HCT116 (cell line): ENCODE data around the gene ILRUN. TPM values are rescaled to one million over a fixed set of nuclear protein-coding genes. Genes with fewer than 3 reads are reported as not detected.
"Not testable (repeated sequence)": the region's sequence is repeated elsewhere in the genome, so short reads cannot be mapped to it uniquely, and the experiment has no call there.

Experiments
- ATAC-seq: fragments of 200-7000 bp; cut with Tn5 transposase; 2 replicates; pipeline ENCODE4 v1.9.1; 2020; ENCODE audit warnings: mild to moderate bottlenecking, moderate library complexity
- BruUV-seq: library from RNA; stranded (reverse); fragments of 400-500 nt; replicated peaks from 2 replicates; lab custom pipeline; 2021; lab: Mats Ljungman, UMichigan
- CTCF ChIA-PET: fragments of 300-600 bp; sonication (Branson Sonifier 250); formaldehyde crosslinking; loops from one replicate; lab custom pipeline; 2021; ENCODE audit warnings: antibody characterized with exemption; lab: Charles Lee
- POLR2A ChIA-PET: fragments of 300-600, 350-600 bp; sonication (Branson Sonifier 250); formaldehyde crosslinking; loops from one replicate; lab custom pipeline; 2021; ENCODE audit warnings: antibody characterized with exemption; lab: Charles Lee
- RAD21 ChIA-PET, 2 experiments: fragments of 300-600 bp; sonication (Branson Sonifier 250); formaldehyde crosslinking; loops; one replicate each; lab custom pipeline; 2023; ENCODE audit warnings: low total read pairs in 2 of 2; ENCODE audit not compliant: uncharacterized antibody in 2 of 2, unreplicated experiment in 2 of 2, low non-redundant PET in 1 of 2; lab: Charles Lee
- DNase-seq: peaks from one replicate; pipeline ENCODE4 v3.0.0-alpha.2; 2010; ENCODE audit warnings: low read depth, low spot score
- H2AFZ ChIP-seq: fragments of 200-600 bp; shearing (Covaris generic), sonication (generic); 2 replicates; pipeline ENCODE4 v1.6.1; 2017; ENCODE audit warnings: low read depth, mixed run types, mixed read lengths, antibody characterized with exemption, low read length; ENCODE audit not compliant: poor library complexity, severe bottlenecking
- H3K27ac ChIP-seq: 2 replicates; pipeline ENCODE4 v1.5.1; 2012; ENCODE audit warnings: low read depth, low read length
- H3K27me3 ChIP-seq: fragments of 200-600 bp; sonication (generic); 2 replicates; pipeline ENCODE4 v1.6.1; 2016; ENCODE audit warnings: mixed run types, low read length, mixed read lengths; ENCODE audit not compliant: insufficient read depth
- H3K36me3 ChIP-seq, 2 experiments: fragments of 200-500 bp in 1 of 2; fragments of 200-600 bp in 1 of 2; sonication (Bioruptor generic) in 1 of 2; sonication (generic) in 1 of 2; 2 replicates each; pipeline versions ENCODE4 v1.5.1 to v1.6.1; 2014 to 2016; ENCODE audit warnings: low read length in 2 of 2, inconsistent platforms in 1 of 2, mixed read lengths in 1 of 2, mixed run types in 1 of 2; ENCODE audit not compliant: insufficient read depth in 2 of 2, control insufficient read depth in 1 of 2
- H3K4me1 ChIP-seq, 2 experiments: fragments of 200-600 bp in 1 of 2; sonication (generic) in 1 of 2; 2 replicates each; pipeline versions ENCODE4 v1.5.1 to v1.6.1; 2012 to 2017; ENCODE audit warnings: low read length in 2 of 2, inconsistent platforms in 1 of 2, mild to moderate bottlenecking in 1 of 2, mixed read lengths in 1 of 2, mixed run types in 1 of 2, moderate library complexity in 1 of 2; ENCODE audit not compliant: insufficient read depth in 2 of 2, control insufficient read depth in 1 of 2
- H3K4me2 ChIP-seq: fragments of 200-600 bp; sonication (generic); 2 replicates; pipeline ENCODE4 v1.6.1; 2017; ENCODE audit warnings: mixed run types, low read length, mixed read lengths
- H3K4me3 ChIP-seq, 2 experiments: fragments of 200-600 bp in 1 of 2; sonication (generic) in 1 of 2; replicated peaks in 1 of 2; 2 replicates each; pipeline ENCODE4 v1.5.1; 2011 to 2016; ENCODE audit warnings: low read length in 2 of 2, control low read depth in 1 of 2, low read depth in 1 of 2, mild to moderate bottlenecking in 1 of 2, mixed read lengths in 1 of 2, mixed run types in 1 of 2
- H3K79me2 ChIP-seq: fragments of 200-600 bp; sonication (generic); 2 replicates; pipeline ENCODE4 v1.6.1; 2017; ENCODE audit warnings: mild to moderate bottlenecking, mixed run types, low read length, moderate library complexity, mixed read lengths; ENCODE audit not compliant: insufficient read depth
- H3K9ac ChIP-seq: fragments of 200-600 bp; sonication (generic); 2 replicates; pipeline ENCODE4 v1.6.1; 2016; ENCODE audit warnings: low read length, mixed read lengths
- H3K9me2 ChIP-seq: fragments of 200-600 bp; sonication (generic), shearing (Covaris generic); 2 replicates; pipeline ENCODE4 v1.6.1; 2017; ENCODE audit warnings: mixed run types, mild to moderate bottlenecking, moderate library complexity; ENCODE audit not compliant: insufficient read depth
- H3K9me3 ChIP-seq, 2 experiments: fragments of 200-500 bp in 1 of 2; fragments of 200-600 bp in 1 of 2; sonication (Bioruptor generic) in 1 of 2; sonication (generic) in 1 of 2; 2 replicates each; pipeline ENCODE4 v1.6.1; 2014 to 2017; ENCODE audit warnings: low read length in 2 of 2, mixed read lengths in 2 of 2, inconsistent platforms in 1 of 2, low read depth in 1 of 2, mild to moderate bottlenecking in 1 of 2, mixed run types in 1 of 2, moderate library complexity in 1 of 2; ENCODE audit not compliant: control insufficient read depth in 1 of 2, insufficient read depth in 1 of 2
- H4K20me1 ChIP-seq: fragments of 200-600 bp; sonication (generic), shearing (Covaris generic); 2 replicates; pipeline ENCODE4 v1.6.1; 2017; ENCODE audit warnings: mixed run types, mild to moderate bottlenecking, moderate library complexity; ENCODE audit not compliant: insufficient read depth
- ATF3 ChIP-seq: IDR thresholded peaks from 2 replicates; pipeline ENCODE4 v1.6.1; 2012
- CEBPB ChIP-seq: IDR thresholded peaks from 2 replicates; pipeline ENCODE4 v1.6.1; 2012; ENCODE audit warnings: low read depth
- EZH2 ChIP-seq: fragments of 200-600 bp; sonication (generic); IDR thresholded peaks from 2 replicates; pipeline ENCODE4 v1.6.1; 2017; ENCODE audit warnings: antibody characterized with exemption, mixed run types
- FOSL1 ChIP-seq: IDR thresholded peaks from 2 replicates; pipeline ENCODE4 v1.6.1; 2012; ENCODE audit warnings: low read depth
- REST ChIP-seq: IDR thresholded peaks from 2 replicates; pipeline ENCODE4 v1.6.1; 2012; ENCODE audit warnings: low read depth
- SIN3A ChIP-seq: IDR thresholded peaks from 2 replicates; pipeline ENCODE4 v1.6.1; 2012; ENCODE audit warnings: low read depth
- ZBTB33 ChIP-seq: IDR thresholded peaks from 2 replicates; pipeline ENCODE4 v1.6.1; 2011; ENCODE audit warnings: mild to moderate bottlenecking, low read length, moderate library complexity; ENCODE audit not compliant: insufficient replicate concordance; ENCODE audit errors: extremely low read depth
- intact Hi-C: fragments of 100-400 bp; cut with micrococcal nuclease; formaldehyde crosslinking; loops from 2 replicates; pipeline ENCODE4 v1.10.0; 2022
- total RNA-seq: library from RNA; stranded (reverse); gene quantifications from one replicate; pipeline ENCODE4 v1.2.1, GENCODE V29; 2021; ENCODE audit not compliant: unreplicated experiment

Gene ILRUN
- total RNA-seq, 1 experiment from 2014 or later, result 51.9 TPM

GRCh38 chr6:34720160-34720559 is 23.6 kb upstream of the ILRUN start:
- H3K4me1 ChIP-seq, BruUV-seq, POLR2A ChIA-PET, intact Hi-C loops, H2AFZ ChIP-seq, H3K9me2 ChIP-seq, H3K4me2 ChIP-seq, CTCF ChIA-PET, H4K20me1 ChIP-seq, H3K9ac ChIP-seq, H3K9me3 ChIP-seq, DNase-seq, H3K27me3 ChIP-seq, H3K27ac ChIP-seq, H3K79me2 ChIP-seq, H3K4me3 ChIP-seq, RAD21 ChIA-PET, H3K36me3 ChIP-seq, ATAC-seq: not testable (repeated sequence)

GRCh38 chr6:34719646-34720045 is 23.1 kb upstream of the ILRUN start:
- H3K9ac ChIP-seq, H3K9me3 ChIP-seq, H3K4me2 ChIP-seq, POLR2A ChIA-PET, H3K27me3 ChIP-seq, RAD21 ChIA-PET, BruUV-seq, H4K20me1 ChIP-seq, intact Hi-C loops, CTCF ChIA-PET, ATAC-seq, H3K9me2 ChIP-seq, H3K36me3 ChIP-seq, H3K27ac ChIP-seq, H3K79me2 ChIP-seq, H3K4me1 ChIP-seq, H2AFZ ChIP-seq, H3K4me3 ChIP-seq, DNase-seq: not testable (repeated sequence)

GRCh38 chr6:34718976-34719375 is 22.4 kb upstream of the ILRUN start:
- Histone ChIP-seq H3K79me2 (no peaks in the 10 kb centered on the region), H3K36me3 (no peaks in the 10 kb centered on the region), H3K27me3 (no peaks in the 10 kb centered on the region), H3K9ac (no peak overlapping the region), H4K20me1 (no peaks in the 10 kb centered on the region), H3K4me2 (no peak overlapping the region), H3K9me3 (no peaks in the 10 kb centered on the region), H2AFZ (no peak overlapping the region), H3K4me3 (no peak overlapping the region), H3K4me1 (peaks cover 0 to 7% of the 10 kb centered on the region in 2 experiments; a peak in 2 of 4 replicates), H3K9me2 (no peaks in the 10 kb centered on the region), H3K27ac (no peak overlapping the region)
- ChIA-PET POLR2A (no interaction called here), CTCF (no interaction called here), RAD21 (no interaction called here)
- DNase-seq (no peak), ATAC-seq (no peak)
- no TSS peak for BruUV-seq
- intact Hi-C loops, result no loop called here
- TF ChIP-seq EZH2 (no peak), CEBPB (no peak), REST (no peak), SIN3A (no peak), ZBTB33 (no peak), FOSL1 (no peak), ATF3 (no peak)
